ENCODE results near the gene AJAP1.

Gene AJAP1

GRCh38 chr1:4762146-4762545 lies 107.7 kb downstream of the AJAP1 start:
- no peak for DNase-seq (ENCODE audit: extremely low read depth in 1 of 2, low read depth in 1 of 2)

GRCh38 chr1:4767308-4767707 lies 112.9 kb downstream of the AJAP1 start:
- no peak for DNase-seq (ENCODE audit: extremely low read depth in 1 of 2, low read depth in 1 of 2)

GRCh38 chr1:4768553-4768952 lies 114.1 kb downstream of the AJAP1 start:
- DNase-seq (ENCODE audit: extremely low read depth in 1 of 2, low read depth in 1 of 2) = no peak

GRCh38 chr1:4769516-4770280 lies 115.3 kb downstream of the AJAP1 start:
- DNase-seq (ENCODE audit: extremely low read depth in 1 of 2, low read depth in 1 of 2) = no peak

- no peak for DNase-seq (ENCODE audit: extremely low read depth in 1 of 2, low read depth in 1 of 2)
These were observed 116.3 kb downstream of the AJAP1 start for GRCh38 chr1:4770713-4771112.

- no peak for DNase-seq (ENCODE audit: extremely low read depth in 1 of 2, low read depth in 1 of 2)
These were observed 116.9 kb downstream of the AJAP1 start for GRCh38 chr1:4771267-4771666.

GRCh38 chr1:4771721-4772120 lies 117.3 kb downstream of the AJAP1 start:
- no peak for DNase-seq (ENCODE audit: extremely low read depth in 1 of 2, low read depth in 1 of 2)

GRCh38 chr1:4772294-4773010 lies 118.0 kb downstream of the AJAP1 start:
- DNase-seq (ENCODE audit: extremely low read depth in 1 of 2, low read depth in 1 of 2) = no peak

- no peak for DNase-seq (ENCODE audit: extremely low read depth in 1 of 2, low read depth in 1 of 2)
These were observed 118.8 kb downstream of the AJAP1 start for GRCh38 chr1:4773226-4773625.

GRCh38 chr1:4775506-4775905 lies 121.1 kb downstream of the AJAP1 start:
- DNase-seq (ENCODE audit: extremely low read depth in 1 of 2, low read depth in 1 of 2) = no peak

- DNase-seq (ENCODE audit: extremely low read depth in 1 of 2, low read depth in 1 of 2) = no peak
These were observed 123.6 kb downstream of the AJAP1 start for GRCh38 chr1:4778056-4778455.

GRCh38 chr1:4781646-4782045 lies 127.2 kb downstream of the AJAP1 start:
- no peak for DNase-seq (ENCODE audit: extremely low read depth in 1 of 2, low read depth in 1 of 2)

GRCh38 chr1:4784761-4785160 lies 130.4 kb downstream of the AJAP1 start:
- DNase-seq (ENCODE audit: extremely low read depth in 1 of 2, low read depth in 1 of 2) = no peak

- no peak for DNase-seq (ENCODE audit: extremely low read depth in 1 of 2, low read depth in 1 of 2)
These were observed 131.6 kb downstream of the AJAP1 start for GRCh38 chr1:4786055-4786454.

GRCh38 chr1:4787551-4787950 lies 133.1 kb downstream of the AJAP1 start:
- no peak for DNase-seq (ENCODE audit: extremely low read depth in 1 of 2, low read depth in 1 of 2)

- DNase-seq (ENCODE audit: extremely low read depth in 1 of 2, low read depth in 1 of 2) = no peak
These were observed 138.2 kb downstream of the AJAP1 start for GRCh38 chr1:4792565-4792964.

- no peak for DNase-seq (ENCODE audit: extremely low read depth in 1 of 2, low read depth in 1 of 2)
These were observed 139.8 kb downstream of the AJAP1 start for GRCh38 chr1:4794020-4794780.

- no peak for DNase-seq (ENCODE audit: extremely low read depth in 1 of 2, low read depth in 1 of 2)
These were observed 142.0 kb downstream of the AJAP1 start for GRCh38 chr1:4796161-4797015.

- no peak for DNase-seq (ENCODE audit: extremely low read depth in 1 of 2, low read depth in 1 of 2)
These were observed 142.6 kb downstream of the AJAP1 start for GRCh38 chr1:4797016-4797410.

GRCh38 chr1:4797429-4797828 lies 143.0 kb downstream of the AJAP1 start:
- DNase-seq (ENCODE audit: extremely low read depth in 1 of 2, low read depth in 1 of 2) = no peak
